GM12872 (cell line): ENCODE results near the gene TMEM132A.

Experiments
- CTCF ChIP-seq: IDR thresholded peaks from 3 replicates; pipeline ENCODE4 v1.5.1; 2011; ENCODE audit warnings: low read depth, mild to moderate bottlenecking, low read length, moderate library complexity; ENCODE audit not compliant: insufficient read depth

TMEM132A gene

GRCh38 chr11:60899046-60899936 is 25.0 kb upstream of the TMEM132A start:
- TF ChIP-seq CTCF, result peak; percentile 97

GRCh38 chr11:60899977-60900376 is 24.3 kb upstream of the TMEM132A start:
- no peak for TF ChIP-seq CTCF

- TF ChIP-seq CTCF, result no peak
Observed at GRCh38 chr11:60900673-60901404, 23.4 kb upstream of the TMEM132A start.

- TF ChIP-seq CTCF, result no peak
Observed at GRCh38 chr11:60902625-60903024, 21.6 kb upstream of the TMEM132A start.

GRCh38 chr11:60905047-60905446 is 19.2 kb upstream of the TMEM132A start:
- no peak for TF ChIP-seq CTCF

- no peak for TF ChIP-seq CTCF
Observed at GRCh38 chr11:60905551-60906113, 18.6 kb upstream of the TMEM132A start.
